ENCODE results near the gene TMIE. TPM values are rescaled to one million over a fixed set of nuclear protein-coding genes. Genes with fewer than 3 reads are reported as not detected.

The TMIE gene
- total RNA-seq, 4 donors from 2014 or later = 0.21 TPM; not detected in 3

DNA sequence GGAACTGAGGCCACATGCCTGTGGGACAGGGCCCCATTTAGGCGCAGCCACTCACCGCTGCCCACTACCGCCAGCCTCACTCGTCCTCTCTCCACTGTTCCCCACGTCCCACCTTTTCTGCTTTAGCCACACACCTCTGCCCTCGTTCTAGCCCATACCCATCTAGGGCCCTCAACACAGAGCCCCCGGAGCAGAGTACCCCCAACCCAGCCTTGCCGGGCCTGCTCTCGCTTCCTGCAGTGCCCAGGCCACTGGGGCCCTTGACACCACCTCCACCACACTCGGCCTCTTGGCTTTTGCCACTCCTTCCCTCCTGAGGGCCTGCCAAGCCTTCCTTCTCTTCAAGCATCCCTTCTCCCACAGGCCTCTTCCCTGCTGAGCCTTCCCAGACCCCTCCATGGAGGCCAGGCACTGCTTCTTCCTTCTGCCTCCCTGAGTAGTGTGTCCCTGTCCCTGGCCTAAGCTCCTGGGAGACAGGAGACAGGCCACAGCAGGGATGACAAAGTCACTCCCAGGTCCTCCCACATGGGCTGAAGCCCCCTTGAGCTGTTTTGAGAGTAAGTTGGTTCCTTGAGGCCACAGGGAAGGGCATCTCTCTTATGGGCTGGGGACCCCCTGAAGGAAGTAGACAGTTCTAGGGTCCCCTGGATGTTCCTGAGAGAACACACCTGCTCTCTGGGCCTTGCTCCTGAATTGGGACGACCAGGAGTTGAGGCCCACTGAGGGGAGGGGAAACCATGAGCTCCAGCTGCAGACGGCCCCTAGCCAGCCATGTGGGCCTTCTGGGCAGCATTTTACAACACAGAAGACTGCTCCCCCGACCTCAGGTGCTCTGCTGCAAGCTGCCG is 12.1 kb downstream of the TMIE start:
- peak in 1 of 2 donors; percentile 5 for DNase-seq (ENCODE audit: low spot score in 2 of 2)
- Histone ChIP-seq H3K4me3 (no peak overlapping the region), H3K36me3 (no peaks in the 10 kb centered on the region), H3K9me3 (no peaks in the 10 kb centered on the region), H3K27ac (no peak overlapping the region), H3K4me1 (no peaks in the 10 kb centered on the region), H3K27me3 (peaks cover 0 to 6% of the 10 kb centered on the region in 2 donors)
- TF ChIP-seq, protein P1, sequence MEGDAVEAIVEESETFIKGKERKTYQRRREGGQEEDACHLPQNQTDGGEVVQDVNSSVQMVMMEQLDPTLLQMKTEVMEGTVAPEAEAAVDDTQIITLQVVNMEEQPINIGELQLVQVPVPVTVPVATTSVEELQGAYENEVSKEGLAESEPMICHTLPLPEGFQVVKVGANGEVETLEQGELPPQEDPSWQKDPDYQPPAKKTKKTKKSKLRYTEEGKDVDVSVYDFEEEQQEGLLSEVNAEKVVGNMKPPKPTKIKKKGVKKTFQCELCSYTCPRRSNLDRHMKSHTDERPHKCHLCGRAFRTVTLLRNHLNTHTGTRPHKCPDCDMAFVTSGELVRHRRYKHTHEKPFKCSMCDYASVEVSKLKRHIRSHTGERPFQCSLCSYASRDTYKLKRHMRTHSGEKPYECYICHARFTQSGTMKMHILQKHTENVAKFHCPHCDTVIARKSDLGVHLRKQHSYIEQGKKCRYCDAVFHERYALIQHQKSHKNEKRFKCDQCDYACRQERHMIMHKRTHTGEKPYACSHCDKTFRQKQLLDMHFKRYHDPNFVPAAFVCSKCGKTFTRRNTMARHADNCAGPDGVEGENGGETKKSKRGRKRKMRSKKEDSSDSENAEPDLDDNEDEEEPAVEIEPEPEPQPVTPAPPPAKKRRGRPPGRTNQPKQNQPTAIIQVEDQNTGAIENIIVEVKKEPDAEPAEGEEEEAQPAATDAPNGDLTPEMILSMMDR (IDR thresholded peaks at IDR 0.05) = no peak
- TF ChIP-seq POLR2A (IDR thresholded peaks at IDR 0.05) (no peak), EP300 (IDR thresholded peaks at IDR 0.05) (no peak)
- WGBS, 2 donors = 84 to 89% methylated on average over 13 to 14 of the region's 14 CpGs

DNA sequence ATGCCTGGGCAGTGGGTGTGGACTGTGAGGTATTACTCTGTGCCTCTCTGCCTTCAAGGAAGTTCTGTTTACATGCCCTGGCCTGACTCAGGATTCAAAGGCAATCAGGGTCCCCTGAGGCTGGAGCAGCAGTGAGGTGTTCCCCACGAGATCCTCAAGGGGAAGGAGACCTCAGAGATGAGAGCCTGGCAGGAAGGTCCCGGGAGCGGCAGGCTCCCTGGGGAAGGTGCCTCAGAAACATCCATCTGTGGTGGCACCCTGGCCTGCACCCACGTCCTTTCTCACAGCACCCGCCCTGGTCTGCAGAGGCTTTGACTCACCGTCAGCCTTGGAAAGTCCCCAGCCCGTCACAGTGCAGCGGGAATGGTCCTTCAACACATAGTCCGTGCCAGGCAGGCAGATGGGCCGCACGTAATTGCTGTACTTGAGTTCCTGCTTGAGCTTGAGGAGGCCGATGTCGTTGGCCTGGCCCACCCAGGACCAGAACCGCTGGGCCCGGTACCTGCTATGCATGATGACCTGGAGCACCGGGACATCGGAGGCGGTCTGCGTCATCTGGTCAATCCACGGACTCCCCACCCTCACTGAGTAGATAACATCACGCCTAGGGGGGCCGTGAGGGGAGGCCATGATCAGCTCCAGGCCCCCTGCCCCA is 12.8 kb downstream of the TMIE start:
- DNase-seq (ENCODE audit: low spot score in 2 of 2) = peak in 1 of 2 donors; percentile 6
- WGBS, 2 donors = 87 to 89% methylated on average over 17 to 21 of the region's 22 CpGs
- no peak for TF ChIP-seq EP300 (IDR thresholded peaks at IDR 0.05)
- TF ChIP-seq, protein P1 (IDR thresholded peaks at IDR 0.05) = no peak
- no peak for TF ChIP-seq POLR2A (IDR thresholded peaks at IDR 0.05)
- no peak overlapping the region for H3K27ac ChIP-seq
- no peak overlapping the region for H3K4me3 ChIP-seq
- H3K36me3 ChIP-seq = no peaks in the 10 kb centered on the region
- H3K27me3 ChIP-seq = peaks cover 0 to 13% of the 10 kb centered on the region in 2 donors
- H3K4me1 ChIP-seq = no peaks in the 10 kb centered on the region
- no peaks in the 10 kb centered on the region for H3K9me3 ChIP-seq

DNA sequence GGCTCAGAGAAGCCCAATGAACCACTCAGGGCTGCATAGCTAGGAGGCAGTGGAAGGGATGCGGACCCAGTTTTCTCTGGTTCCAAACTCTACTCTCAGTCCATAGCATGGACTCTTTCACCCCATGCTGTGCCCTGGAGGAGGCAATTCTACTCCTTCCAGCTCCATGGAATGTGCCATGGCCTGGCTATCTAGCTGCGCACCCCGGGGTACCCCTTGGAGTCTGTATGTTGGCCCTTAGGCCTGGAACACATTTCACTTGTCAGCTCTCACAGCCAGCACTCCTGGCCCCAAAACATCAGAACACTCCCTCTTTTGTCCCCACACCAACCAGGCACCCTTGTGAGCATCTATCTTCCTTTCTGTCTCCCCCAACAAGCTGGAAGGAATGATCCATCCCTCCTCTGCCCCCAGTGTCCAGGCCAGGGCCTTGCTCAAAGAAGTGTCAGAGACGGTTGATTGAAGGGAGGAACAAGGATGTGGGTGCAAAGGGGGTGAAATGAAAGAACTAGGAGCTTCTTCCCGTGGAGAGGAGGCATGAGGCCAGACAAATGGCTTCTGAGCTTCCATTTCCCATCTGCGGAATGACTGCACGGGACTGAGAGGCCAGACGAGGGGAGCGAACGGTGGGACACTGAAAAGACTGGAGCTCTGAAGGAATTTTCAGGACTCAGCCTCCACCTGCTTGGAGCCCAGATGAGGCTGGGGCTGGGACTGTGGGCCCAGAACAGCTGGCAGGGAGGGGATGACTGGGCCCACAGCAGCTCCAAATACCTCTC is 13.7 kb downstream of the TMIE start:
- Histone ChIP-seq H3K9me3 (no peaks in the 10 kb centered on the region), H3K4me1 (no peaks in the 10 kb centered on the region), H3K36me3 (no peaks in the 10 kb centered on the region), H3K4me3 (no peak overlapping the region), H3K27ac (no peak overlapping the region), H3K27me3 (peaks cover 0 to 15% of the 10 kb centered on the region in 2 donors)
- WGBS, 2 donors = 84 to 85% methylated on average over 9 to 10 of the region's 10 CpGs
- TF ChIP-seq POLR2A (IDR thresholded peaks at IDR 0.05) = no peak
- TF ChIP-seq, protein P1 (IDR thresholded peaks at IDR 0.05) = no peak
- no peak for TF ChIP-seq EP300 (IDR thresholded peaks at IDR 0.05)
- DNase-seq (ENCODE audit: low spot score in 2 of 2) = no peak

DNA sequence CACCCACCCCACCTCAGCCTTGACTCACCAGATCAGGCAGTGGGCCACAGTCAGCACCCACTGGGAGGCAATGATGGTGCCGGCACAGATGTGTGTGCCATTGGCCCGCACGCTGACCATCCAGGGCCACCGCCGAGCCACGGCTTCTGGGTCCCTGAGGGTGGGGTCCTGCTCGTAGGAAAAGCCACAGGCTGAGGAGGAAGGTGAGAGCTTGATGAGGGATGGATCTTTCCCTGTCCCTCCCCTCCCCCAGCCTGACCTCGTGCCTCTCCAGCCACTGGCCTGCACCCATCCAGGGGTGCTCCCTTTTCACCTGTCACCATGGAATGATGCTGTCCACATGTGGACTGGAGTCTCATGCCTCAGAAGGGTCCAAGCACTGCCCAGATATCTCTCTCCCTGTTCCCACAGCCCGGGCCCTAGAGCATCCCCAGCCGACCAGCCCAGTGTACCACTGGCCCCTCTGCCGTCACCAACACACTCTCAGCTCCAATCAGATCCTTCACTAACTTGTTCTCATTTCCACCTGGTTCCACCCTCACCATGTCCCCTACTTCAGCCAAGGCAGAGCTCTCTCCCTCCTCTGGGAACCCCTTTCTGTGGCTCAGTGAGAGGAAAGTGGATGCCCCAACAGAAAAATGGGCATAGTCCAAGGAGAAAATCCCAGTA is 14.4 kb downstream of the TMIE start:
- TF ChIP-seq, protein P1 (IDR thresholded peaks at IDR 0.05) = no peak
- Histone ChIP-seq H3K27ac (no peak overlapping the region), H3K4me3 (no peak overlapping the region), H3K27me3 (peaks cover 0 to 15% of the 10 kb centered on the region in 2 donors), H3K36me3 (no peaks in the 10 kb centered on the region), H3K4me1 (no peaks in the 10 kb centered on the region), H3K9me3 (no peaks in the 10 kb centered on the region)
- 83 to 95% methylated on average over 11 of the region's 11 CpGs for WGBS, 2 donors
- DNase-seq (ENCODE audit: low spot score in 2 of 2) = no peak

All from tibial nerve (tissue), 4 donors.